ENCODE measurements around the gene APP.
"Not testable (repeated sequence)": the region's sequence is repeated elsewhere in the genome, so short reads cannot be mapped to it uniquely, and the experiment has no call there.

The APP gene

GRCh38 chr21:26096494-26097371 is 73.8 kb downstream of the APP start:
- FAIRE-seq = no peak

GRCh38 chr21:26095131-26095530 is 75.4 kb downstream of the APP start:
- FAIRE-seq = no peak

GRCh38 chr21:26093122-26093521 is 77.4 kb downstream of the APP start:
- no peak for FAIRE-seq

- FAIRE-seq = no peak
Observed at GRCh38 chr21:26091480-26092018, 79.0 kb downstream of the APP start.

- FAIRE-seq = no peak
Observed at GRCh38 chr21:26089730-26090129, 80.8 kb downstream of the APP start.

- FAIRE-seq = no peak
Observed at GRCh38 chr21:26087223-26087918, 83.2 kb downstream of the APP start.

- no peak for FAIRE-seq
Observed at GRCh38 chr21:26085882-26086281, 84.7 kb downstream of the APP start.

GRCh38 chr21:26085127-26085526 is 85.4 kb downstream of the APP start:
- FAIRE-seq = no peak

- no peak for FAIRE-seq
Observed at GRCh38 chr21:26082549-26082948, 88.0 kb downstream of the APP start.

GRCh38 chr21:26081175-26081760 is 89.3 kb downstream of the APP start:
- not testable (repeated sequence) for FAIRE-seq

GRCh38 chr21:26080211-26080610 is 90.4 kb downstream of the APP start:
- FAIRE-seq = no peak

GRCh38 chr21:26079366-26079765 is 91.2 kb downstream of the APP start:
- FAIRE-seq = peak; percentile 43

GRCh38 chr21:26077521-26077920 is 93.0 kb downstream of the APP start:
- no peak for FAIRE-seq

GRCh38 chr21:26072666-26073615 is 97.6 kb downstream of the APP start:
- no peak for FAIRE-seq

- peak; percentile 61 for FAIRE-seq
Observed at GRCh38 chr21:26070822-26071425, 99.6 kb downstream of the APP start.

GRCh38 chr21:26070121-26070520 is 100.4 kb downstream of the APP start:
- FAIRE-seq = no peak

- FAIRE-seq = no peak
Observed at GRCh38 chr21:26068776-26069175, 101.8 kb downstream of the APP start.

- FAIRE-seq = no peak
Observed at GRCh38 chr21:26067836-26068594, 102.6 kb downstream of the APP start.

GRCh38 chr21:26064506-26064905 is 106.1 kb downstream of the APP start:
- no peak for FAIRE-seq

- no peak for FAIRE-seq
Observed at GRCh38 chr21:26061437-26061836, 109.1 kb downstream of the APP start.

All from endometrium (tissue), 2 donors.